H1 (cell line): ENCODE measurements around the gene INPPL1. TPM values are rescaled to one million over a fixed set of nuclear protein-coding genes. Genes with fewer than 3 reads are reported as not detected.

Source experiments
- BRCA1 ChIP-seq: IDR thresholded peaks from 2 replicates; pipeline ENCODE4 v1.6.1; 2012; ENCODE audit warnings: low read depth, low read length, improper control_type of control experiment
- CBX5 ChIP-seq: fragments of 300-800, 300-1000 bp; sonication (generic); IDR thresholded peaks from 2 replicates; pipeline ENCODE4 v1.7.1; 2016; ENCODE audit warnings: antibody characterized with exemption, low read length, low read depth
- CREB1 ChIP-seq: IDR thresholded peaks from 2 replicates; pipeline ENCODE4 v1.6.1; 2012; ENCODE audit warnings: inconsistent platforms
- GTF2F1 ChIP-seq: IDR thresholded peaks from 2 replicates; pipeline ENCODE4 v1.6.1; 2012; ENCODE audit warnings: low read depth, low read length, improper control_type of control experiment, borderline replicate concordance
- KDM4A ChIP-seq: IDR thresholded peaks from one replicate; pipeline ENCODE4 v1.7.1; 2012; ENCODE audit warnings: low read depth, mild to moderate bottlenecking, moderate library complexity, low read length, inconsistent platforms; ENCODE audit not compliant: severe bottlenecking
- NANOG ChIP-seq: IDR thresholded peaks from 2 replicates; pipeline ENCODE4 v1.6.1; 2011; ENCODE audit warnings: low read length, low read depth, mild to moderate bottlenecking, inconsistent platforms; ENCODE audit not compliant: insufficient read depth, poor library complexity, severe bottlenecking
- SIX5 ChIP-seq: IDR thresholded peaks from 2 replicates; pipeline ENCODE4 v1.6.1; 2011; ENCODE audit warnings: mild to moderate bottlenecking, low read depth, low read length
- SP2 ChIP-seq: IDR thresholded peaks from 2 replicates; pipeline ENCODE4 v1.6.1; 2012; ENCODE audit warnings: mild to moderate bottlenecking, low read length, inconsistent platforms
- polyA plus RNA-seq, 7 experiments: library from polyadenylated mRNA; depleted of rRNA in 3 of 7; stranded (reverse) in 5 of 7; unstranded in 2 of 7; fragments of >200 nt in 5 of 7; fragments of 200-250 nt in 2 of 7; gene quantifications; 1 replicate in 5 of 7; 2 replicates in 1 of 7; 4 replicates in 1 of 7; pipeline versions ENCODE4 v1.2.1 to v1.2.3, GENCODE V29; 2011 to 2013; ENCODE audit warnings: missing spikeins in 2 of 7, mixed read lengths in 2 of 7
- total RNA-seq: library from RNA; stranded (reverse); fragmentation: NEBNext Ultra II Directional; extraction: Animal tissue kit (Norgen Biotek cat#: 25700); gene quantifications from 2 replicates; pipeline ENCODE4 v1.2.1, GENCODE V29; 2021
- TF ChIP-seq, protein P1 (sequence below), 3 experiments: IDR thresholded peaks; 1 replicate in 2 of 3; 2 replicates in 1 of 3; pipeline versions ENCODE4 v1.5.1 to v1.6.1; 2011; ENCODE audit warnings: low read length in 3 of 3, mild to moderate bottlenecking in 3 of 3, inconsistent platforms in 2 of 3, low read depth in 1 of 3, moderate library complexity in 1 of 3; ENCODE audit not compliant: insufficient read depth in 1 of 3; ENCODE audit errors: control extremely low read depth in 1 of 3

INPPL1 gene
- total and polyA plus RNA-seq, 2 of the 8 experiments (the other 6 are each of a cell fraction or from before 2014, with no cell fraction given): 54.5 to 79.5 TPM

DNA sequence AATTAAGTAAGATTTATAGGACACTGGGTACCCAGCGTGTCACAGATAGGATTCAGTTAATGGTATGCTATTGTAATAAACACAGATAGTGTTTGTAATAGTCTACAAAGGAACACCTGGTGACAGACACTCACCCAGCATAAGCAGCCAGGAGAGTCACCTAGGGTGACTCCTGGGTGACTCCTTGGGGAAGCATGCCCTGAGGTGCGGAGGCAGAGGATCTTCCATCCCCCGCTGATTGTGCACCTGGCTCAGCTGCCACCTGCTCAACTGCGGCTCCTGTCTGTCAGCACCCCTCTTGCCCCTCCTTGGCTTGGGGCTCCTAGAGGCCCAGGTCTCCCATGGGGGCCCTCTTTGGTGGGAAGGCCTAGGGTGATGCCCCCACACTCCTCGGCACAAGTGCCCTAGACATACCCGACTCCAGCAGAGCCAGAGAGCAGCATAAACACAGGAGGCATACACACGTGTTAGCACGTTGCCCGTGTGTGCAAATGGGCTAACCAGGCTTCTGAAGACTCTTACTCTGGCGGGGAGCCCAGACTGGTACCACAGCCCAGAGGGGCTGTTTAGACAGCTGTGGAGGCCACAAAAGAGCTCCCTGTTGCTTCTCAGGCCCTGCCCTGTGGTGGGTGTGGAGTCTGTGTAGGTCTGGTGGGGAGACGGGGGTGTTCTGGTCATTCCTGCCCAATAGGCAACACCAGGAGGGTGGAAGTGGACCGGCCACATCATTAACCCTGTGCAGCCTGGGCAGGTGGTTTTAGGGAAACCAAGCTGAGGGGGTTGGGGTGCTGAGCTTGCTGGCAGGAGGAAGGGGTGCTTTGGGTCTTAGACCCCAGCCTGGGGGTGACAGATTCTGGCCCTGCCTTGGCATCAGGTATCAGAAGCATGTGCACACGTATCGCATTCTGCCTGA, 3.0 kb downstream of the INPPL1 start (continued):
- no peak for TF ChIP-seq SIX5
- no peak for TF ChIP-seq SP2
- TF ChIP-seq BRCA1: no peak
- no peak for TF ChIP-seq NANOG
- no peak for TF ChIP-seq KDM4A
- no peak for TF ChIP-seq CREB1
- TF ChIP-seq, protein P1, sequence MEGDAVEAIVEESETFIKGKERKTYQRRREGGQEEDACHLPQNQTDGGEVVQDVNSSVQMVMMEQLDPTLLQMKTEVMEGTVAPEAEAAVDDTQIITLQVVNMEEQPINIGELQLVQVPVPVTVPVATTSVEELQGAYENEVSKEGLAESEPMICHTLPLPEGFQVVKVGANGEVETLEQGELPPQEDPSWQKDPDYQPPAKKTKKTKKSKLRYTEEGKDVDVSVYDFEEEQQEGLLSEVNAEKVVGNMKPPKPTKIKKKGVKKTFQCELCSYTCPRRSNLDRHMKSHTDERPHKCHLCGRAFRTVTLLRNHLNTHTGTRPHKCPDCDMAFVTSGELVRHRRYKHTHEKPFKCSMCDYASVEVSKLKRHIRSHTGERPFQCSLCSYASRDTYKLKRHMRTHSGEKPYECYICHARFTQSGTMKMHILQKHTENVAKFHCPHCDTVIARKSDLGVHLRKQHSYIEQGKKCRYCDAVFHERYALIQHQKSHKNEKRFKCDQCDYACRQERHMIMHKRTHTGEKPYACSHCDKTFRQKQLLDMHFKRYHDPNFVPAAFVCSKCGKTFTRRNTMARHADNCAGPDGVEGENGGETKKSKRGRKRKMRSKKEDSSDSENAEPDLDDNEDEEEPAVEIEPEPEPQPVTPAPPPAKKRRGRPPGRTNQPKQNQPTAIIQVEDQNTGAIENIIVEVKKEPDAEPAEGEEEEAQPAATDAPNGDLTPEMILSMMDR (IDR thresholded peaks at IDR 0.05; ENCODE audit: control extremely low read depth in 1 of 3, insufficient read depth in 1 of 3, low read depth in 1 of 3, low read length in 3 of 3): no peak
- no peak for TF ChIP-seq CBX5
- no peak for TF ChIP-seq GTF2F1
